MM.1S (cell line): Measurements from ENCODE around the gene NEGR1.

Source experiments
- DNase-seq: peaks from one replicate; pipeline ENCODE4 v3.0.0-alpha.2; 2015
- H2AFZ ChIP-seq: fragments of 300-600 bp; sonication (generic); 2 replicates; pipeline ENCODE4 v1.6.0; 2016; ENCODE audit warnings: antibody characterized with exemption, low read length
- H3F3A ChIP-seq: fragments of 300-600 bp; sonication (generic); 2 replicates; pipeline ENCODE4 v1.6.1; 2016; ENCODE audit warnings: mild to moderate bottlenecking, antibody characterized with exemption, low read length, moderate library complexity, mixed read lengths; ENCODE audit not compliant: insufficient read depth
- H3K27ac ChIP-seq: fragments of 300-600 bp; sonication (generic); 2 replicates; pipeline ENCODE4 v1.5.1; 2016; ENCODE audit warnings: mild to moderate bottlenecking, low read length
- H3K27me3 ChIP-seq: fragments of 300-600 bp; sonication (generic); replicated peaks from 2 replicates; pipeline ENCODE4 v1.6.0; 2016; ENCODE audit warnings: low read length; ENCODE audit not compliant: insufficient read depth
- H3K36me3 ChIP-seq: fragments of 300-600 bp; sonication (generic); replicated peaks from 2 replicates; pipeline ENCODE4 v1.6.1; 2016; ENCODE audit warnings: mild to moderate bottlenecking, low read length, mixed read lengths; ENCODE audit not compliant: insufficient read depth
- H3K4me1 ChIP-seq: fragments of 300-600 bp; sonication (generic); 2 replicates; pipeline ENCODE4 v1.6.1; 2016; ENCODE audit warnings: low read length, mixed read lengths
- H3K4me2 ChIP-seq: fragments of 300-600 bp; sonication (generic); 2 replicates; pipeline ENCODE4 v1.6.0; 2016; ENCODE audit warnings: low read depth, low read length
- H3K4me3 ChIP-seq: fragments of 300-600 bp; sonication (generic); 2 replicates; pipeline ENCODE4 v1.5.1; 2016; ENCODE audit warnings: low read length, mixed read lengths
- H3K79me2 ChIP-seq: fragments of 300-600 bp; sonication (generic); 2 replicates; pipeline ENCODE4 v1.6.1; 2016; ENCODE audit warnings: mixed run types, low read length, mixed read lengths
- H3K9ac ChIP-seq: fragments of 300-600 bp; sonication (generic); 2 replicates; pipeline ENCODE4 v1.6.1; 2016; ENCODE audit warnings: low read length, mixed read lengths
- H3K9me2 ChIP-seq: fragments of 300-600 bp; sonication (generic); replicated peaks from 2 replicates; pipeline ENCODE4 v1.6.1; 2016; ENCODE audit warnings: mild to moderate bottlenecking, low read length, mixed read lengths; ENCODE audit not compliant: insufficient read depth
- H3K9me3 ChIP-seq: fragments of 300-600 bp; sonication (generic); replicated peaks from 2 replicates; pipeline ENCODE4 v1.6.1; 2016; ENCODE audit warnings: mild to moderate bottlenecking, low read length, mixed read lengths; ENCODE audit not compliant: insufficient read depth
- H4K20me1 ChIP-seq: fragments of 300-600 bp; sonication (generic); 2 replicates; pipeline ENCODE4 v1.6.1; 2016; ENCODE audit warnings: mild to moderate bottlenecking, low read length, moderate library complexity, mixed read lengths; ENCODE audit not compliant: insufficient read depth
- CTCF ChIP-seq: fragments of 300-600 bp; sonication (generic); IDR thresholded peaks from 2 replicates; pipeline ENCODE4 v1.5.1; 2016; ENCODE audit warnings: antibody characterized with exemption, low read length, mixed read lengths
- EZH2 ChIP-seq: fragments of 300-600 bp; sonication (generic); optimal IDR thresholded peaks from 2 replicates; pipeline ENCODE3; 2017; ENCODE audit warnings: low read depth, mild to moderate bottlenecking, antibody characterized with exemption, low read length, mixed read lengths
- EZH2phosphoT487 ChIP-seq: fragments of 300-600 bp; sonication (generic); IDR thresholded peaks from 2 replicates; pipeline ENCODE4 v1.6.1; 2018; ENCODE audit warnings: antibody characterized with exemption, low read length

The NEGR1 gene

GRCh38 chr1:72122099-72122880 is 160.0 kb downstream of the NEGR1 start:
- Histone ChIP-seq H3K9me2 (no peaks in the 10 kb centered on the region), H4K20me1 (no peaks in the 10 kb centered on the region), H3K4me2 (no peak overlapping the region), H3K27me3 (no peaks in the 10 kb centered on the region), H3K9me3 (no peaks in the 10 kb centered on the region), H3K79me2 (no peaks in the 10 kb centered on the region), H3K27ac (no peak overlapping the region), H3F3A (no peaks in the 10 kb centered on the region), H3K4me3 (no peak overlapping the region), H3K9ac (no peak overlapping the region), H3K36me3 (no peaks in the 10 kb centered on the region), H2AFZ (no peak overlapping the region), H3K4me1 (no peaks in the 10 kb centered on the region)
- DNase-seq, result no peak
- TF ChIP-seq EZH2phosphoT487 (no peak), EZH2 (no peak), CTCF (no peak)

- TF ChIP-seq EZH2phosphoT487, result no peak
- no peak for TF ChIP-seq CTCF
- TF ChIP-seq EZH2, result no peak
- Histone ChIP-seq H3K9me3 (no peaks in the 10 kb centered on the region), H3K36me3 (no peaks in the 10 kb centered on the region), H3K27me3 (no peaks in the 10 kb centered on the region), H3K4me2 (no peak overlapping the region), H3K4me3 (no peak overlapping the region), H4K20me1 (no peaks in the 10 kb centered on the region), H3K9me2 (no peaks in the 10 kb centered on the region), H3K79me2 (no peaks in the 10 kb centered on the region), H2AFZ (no peak overlapping the region), H3K9ac (no peak overlapping the region), H3K27ac (no peak overlapping the region), H3K4me1 (no peaks in the 10 kb centered on the region), H3F3A (no peaks in the 10 kb centered on the region)
- DNase-seq, result no peak
Measured at GRCh38 chr1:72119491-72119890, 162.8 kb downstream of the NEGR1 start.

GRCh38 chr1:72117621-72118020 is 164.7 kb downstream of the NEGR1 start:
- TF ChIP-seq EZH2 (no peak), CTCF (no peak), EZH2phosphoT487 (no peak)
- no peaks in the 10 kb centered on the region for H3F3A ChIP-seq

More at GRCh38 chr1:72117621-72118020, 164.7 kb downstream of the NEGR1 start:
- no peak for DNase-seq
- Histone ChIP-seq H3K4me3 (no peak overlapping the region), H3K79me2 (no peaks in the 10 kb centered on the region), H3K9me2 (no peaks in the 10 kb centered on the region), H3K9me3 (no peaks in the 10 kb centered on the region), H3K4me2 (no peak overlapping the region), H3K27ac (no peak overlapping the region), H3K36me3 (no peaks in the 10 kb centered on the region), H3K9ac (no peak overlapping the region), H3K4me1 (no peaks in the 10 kb centered on the region), H3K27me3 (no peaks in the 10 kb centered on the region), H2AFZ (no peak overlapping the region), H4K20me1 (no peaks in the 10 kb centered on the region)
